ENCODE measurements around the gene ZNF502.

- TF ChIP-seq CTCF (conservative IDR thresholded peaks at IDR 0.05; ENCODE audit: low read depth, low read length) (no peak), EZH2 (IDR thresholded peaks at IDR 0.05; ENCODE audit: borderline replicate concordance, low read depth, low read length, poor library complexity, severe bottlenecking) (no peak)
Observed at GRCh38 chr3:44665173-44665572, 47.3 kb upstream of the ZNF502 start.
